ENCODE results near the gene SLC47A2. TPM values are rescaled to one million over a fixed set of nuclear protein-coding genes. Genes with fewer than 3 reads are reported as not detected.

Gene SLC47A2
- total and polyA plus RNA-seq, 2 of the 13 experiments (the other 11 are each of a cell fraction or from before 2014, with no cell fraction given): 0.04 TPM; not detected in 1

GRCh38 chr17:19730843-19731242 lies 14.5 kb upstream of the SLC47A2 start:
- intact Hi-C loops (cut with micrococcal nuclease; ENCODE audit: unreplicated experiment): no loop called here
- ATAC-seq: no peak
- Histone ChIP-seq H3K9ac (ENCODE audit: insufficient read depth, low read depth, low read length) (no peak overlapping the region), H3K27ac (ENCODE audit: extremely low read length, insufficient read depth, low read length) (no peak overlapping the region), H4K20me1 (ENCODE audit: insufficient read depth, low read length) (no peaks in the 10 kb centered on the region), H3K27me3 (ENCODE audit: control insufficient read depth in 1 of 2, insufficient read depth in 2 of 2, low read length in 2 of 2) (no peaks in the 10 kb centered on the region), H2AFZ (ENCODE audit: low read length) (no peak overlapping the region), H3K4me3 (replicated peaks in 1 of 3; ENCODE audit: insufficient read depth in 1 of 3, low read depth in 2 of 3, low read length in 3 of 3) (no peak overlapping the region), H3K36me3 (replicated peaks in 1 of 2; ENCODE audit: control insufficient read depth in 1 of 2, insufficient read depth in 2 of 2, low read length in 2 of 2) (no peaks in the 10 kb centered on the region), H3K4me1 (ENCODE audit: insufficient read depth, low read length) (peaks cover 83% of the 10 kb centered on the region), H3K4me2 (ENCODE audit: low read depth, low read length) (no peak overlapping the region), H3K79me2 (ENCODE audit: insufficient read depth, low read length) (no peaks in the 10 kb centered on the region), H3K9me3 (ENCODE audit: low read length) (no peaks in the 10 kb centered on the region)
- 75% methylated on average over 4 of the region's 4 CpGs for WGBS (ENCODE audit: low lambda C conversion rate)
- in situ Hi-C loops (cut with HindIII; ENCODE audit: extremely low pct_ligation_motif_present, low pct_unique_long_range_greater_than_20kb): no loop called here
- ChIA-PET CTCF (ENCODE audit: low intra/inter-chr PET ratio, low total read pairs) (no interaction called here), POLR2A (interaction anchor here (1.1 to 1.8 kb wide), 3 partner anchors 10 to 82 kb away, joined by 3 to 8 read pairs (median 5); partner anchors contain the start of gene ALDH3A2)
- no peak for FAIRE-seq
- TF ChIP-seq ATF3 (CRISPR knock-in tag; IDR thresholded peaks at IDR 0.05): no peak
- no peak for TF ChIP-seq SMC3 (IDR thresholded peaks at IDR 0.05; ENCODE audit: low read length)
- TF ChIP-seq FOXK1 (CRISPR knock-in tag; IDR thresholded peaks at IDR 0.05; ENCODE audit: borderline replicate concordance, low read depth): no peak
- TF ChIP-seq ZNF256 (CRISPR knock-in tag; conservative IDR thresholded peaks at IDR 0.05): no peak
- TF ChIP-seq, protein P1, sequence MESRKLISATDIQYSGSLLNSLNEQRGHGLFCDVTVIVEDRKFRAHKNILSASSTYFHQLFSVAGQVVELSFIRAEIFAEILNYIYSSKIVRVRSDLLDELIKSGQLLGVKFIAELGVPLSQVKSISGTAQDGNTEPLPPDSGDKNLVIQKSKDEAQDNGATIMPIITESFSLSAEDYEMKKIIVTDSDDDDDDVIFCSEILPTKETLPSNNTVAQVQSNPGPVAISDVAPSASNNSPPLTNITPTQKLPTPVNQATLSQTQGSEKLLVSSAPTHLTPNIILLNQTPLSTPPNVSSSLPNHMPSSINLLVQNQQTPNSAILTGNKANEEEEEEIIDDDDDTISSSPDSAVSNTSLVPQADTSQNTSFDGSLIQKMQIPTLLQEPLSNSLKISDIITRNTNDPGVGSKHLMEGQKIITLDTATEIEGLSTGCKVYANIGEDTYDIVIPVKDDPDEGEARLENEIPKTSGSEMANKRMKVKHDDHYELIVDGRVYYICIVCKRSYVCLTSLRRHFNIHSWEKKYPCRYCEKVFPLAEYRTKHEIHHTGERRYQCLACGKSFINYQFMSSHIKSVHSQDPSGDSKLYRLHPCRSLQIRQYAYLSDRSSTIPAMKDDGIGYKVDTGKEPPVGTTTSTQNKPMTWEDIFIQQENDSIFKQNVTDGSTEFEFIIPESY (CRISPR knock-in tag; IDR thresholded peaks at IDR 0.05): no peak
- no peak for TF ChIP-seq JUN (CRISPR knock-in tag; IDR thresholded peaks at IDR 0.05)
- TF ChIP-seq E2F2 (CRISPR knock-in tag; IDR thresholded peaks at IDR 0.05; ENCODE audit: borderline replicate concordance): no peak
- TF ChIP-seq SYNCRIP (IDR thresholded peaks at IDR 0.05; ENCODE audit: insufficient read depth, low read depth, low read length): no peak
- TF ChIP-seq ZNF547 (CRISPR knock-in tag; IDR thresholded peaks at IDR 0.05): no peak
- TF ChIP-seq, protein P2, sequence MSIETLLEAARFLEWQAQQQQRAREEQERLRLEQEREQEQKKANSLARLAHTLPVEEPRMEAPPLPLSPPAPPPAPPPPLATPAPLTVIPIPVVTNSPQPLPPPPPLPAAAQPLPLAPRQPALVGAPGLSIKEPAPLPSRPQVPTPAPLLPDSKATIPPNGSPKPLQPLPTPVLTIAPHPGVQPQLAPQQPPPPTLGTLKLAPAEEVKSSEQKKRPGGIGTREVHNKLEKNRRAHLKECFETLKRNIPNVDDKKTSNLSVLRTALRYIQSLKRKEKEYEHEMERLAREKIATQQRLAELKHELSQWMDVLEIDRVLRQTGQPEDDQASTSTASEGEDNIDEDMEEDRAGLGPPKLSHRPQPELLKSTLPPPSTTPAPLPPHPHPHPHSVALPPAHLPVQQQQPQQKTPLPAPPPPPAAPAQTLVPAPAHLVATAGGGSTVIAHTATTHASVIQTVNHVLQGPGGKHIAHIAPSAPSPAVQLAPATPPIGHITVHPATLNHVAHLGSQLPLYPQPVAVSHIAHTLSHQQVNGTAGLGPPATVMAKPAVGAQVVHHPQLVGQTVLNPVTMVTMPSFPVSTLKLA (IDR thresholded peaks at IDR 0.05): no peak
- TF ChIP-seq ZNF512 (CRISPR knock-in tag; IDR thresholded peaks at IDR 0.05): no peak
- TF ChIP-seq, protein P3, sequence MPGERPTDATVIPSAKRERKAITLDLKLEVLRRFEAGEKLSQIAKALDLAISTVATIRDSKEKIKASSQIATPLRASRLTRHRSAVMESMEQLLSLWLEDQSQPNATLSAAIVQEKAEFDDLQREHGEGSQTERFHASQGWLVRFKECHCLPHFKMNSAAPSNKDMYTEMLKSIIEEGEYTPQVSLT (CRISPR knock-in tag; IDR thresholded peaks at IDR 0.05; ENCODE audit: borderline replicate concordance, low read depth): no peak
- TF ChIP-seq AGO2 (optimal IDR thresholded peaks at IDR 0.05; ENCODE audit: low read depth, low read length): no peak
- TF ChIP-seq ZNF510 (CRISPR knock-in tag; IDR thresholded peaks at IDR 0.05; ENCODE audit: low read depth): no peak
- BruUV-seq (replicated peaks): no TSS peak
- DNase-seq (ENCODE audit: low spot score): no peak
